ENCODE results near the gene TYRO3. TPM values are rescaled to one million over a fixed set of nuclear protein-coding genes. Genes with fewer than 3 reads are reported as not detected.
A peak's percentile ranks its signal among the peaks of the same experiment; 100 is the strongest.

Gene TYRO3
- total and polyA plus RNA-seq, 2 experiments from 2014 or later = 5.2 to 7.9 TPM

DNA sequence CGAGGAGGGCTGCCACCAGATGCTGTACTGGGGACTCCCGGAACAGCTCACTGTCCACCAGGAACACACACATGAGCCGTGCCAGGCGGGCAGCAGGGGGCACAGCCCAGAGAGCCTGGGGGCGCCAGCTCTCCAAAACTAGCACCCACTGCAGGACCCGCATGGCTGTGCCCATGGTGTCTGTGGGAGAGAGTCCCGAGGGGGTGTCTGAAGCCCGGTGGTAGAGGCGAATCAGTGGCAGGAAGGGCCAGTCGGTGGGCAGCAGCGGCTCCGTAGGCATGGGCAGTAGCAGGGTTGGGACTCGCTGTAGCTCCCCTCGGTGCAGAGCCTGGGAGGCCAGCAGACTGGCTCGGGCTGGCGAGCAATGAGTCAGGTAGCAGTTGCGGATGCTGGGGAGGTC is 38.4 kb upstream of the TYRO3 start:
- Histone ChIP-seq H3K79me2 (ENCODE audit: insufficient read depth) (no peaks in the 10 kb centered on the region), H3K4me2 (ENCODE audit: unreplicated experiment) (no peak overlapping the region), H3K4me3 (no peak overlapping the region), H3K36me3 (ENCODE audit: low read depth) (no peaks in the 10 kb centered on the region; the same call in 1 of the 2 replicates), H2AFZ (no peak overlapping the region), H3K27ac (no peak overlapping the region), H3K9ac (no peak overlapping the region), H3F3A (ENCODE audit: insufficient read depth) (no peaks in the 10 kb centered on the region), H3K9me2 (ENCODE audit: insufficient read depth) (no peaks in the 10 kb centered on the region), H3K4me1 (ENCODE audit: insufficient read depth) (no peaks in the 10 kb centered on the region), H4K20me1 (ENCODE audit: insufficient read depth) (no peaks in the 10 kb centered on the region), H3K9me3 (ENCODE audit: low read depth) (no peaks in the 10 kb centered on the region), H3K27me3 (replicated peaks; ENCODE audit: insufficient read depth) (no peaks in the 10 kb centered on the region)
- in situ Hi-C loops (cut with MboI) = no loop called here
- TF ChIP-seq EZH2phosphoT487 (IDR thresholded peaks at IDR 0.05; ENCODE audit: insufficient read depth, low read depth) (no peak), EZH2 (IDR thresholded peaks at IDR 0.05; ENCODE audit: insufficient read depth, poor library complexity, severe bottlenecking) (no peak)
- WGBS, 2 experiments (ENCODE audit: low coverage in 1 of 2, low lambda C conversion rate in 2 of 2, missing lambda C conversion rate in 2 of 2) = 96 to 99% methylated on average over 13 to 17 of the region's 17 CpGs
- no peak for DNase-seq

GRCh38 chr15:41521614-41522013 is 37.4 kb upstream of the TYRO3 start:
- WGBS, 2 experiments (ENCODE audit: low coverage in 1 of 2, low lambda C conversion rate in 2 of 2, missing lambda C conversion rate in 2 of 2) = 84 to 85% methylated on average over 9 of the region's 9 CpGs
- in situ Hi-C loops (cut with MboI) = no loop called here

GRCh38 chr15:41523097-41523496 is 35.9 kb upstream of the TYRO3 start:
- DNase-seq = peak; percentile 25
- Histone ChIP-seq H3K9me3 (ENCODE audit: low read depth) (no peaks in the 10 kb centered on the region), H3K9ac (no peak overlapping the region), H3K4me3 (no peak overlapping the region), H3K4me1 (ENCODE audit: insufficient read depth) (no peaks in the 10 kb centered on the region), H4K20me1 (ENCODE audit: insufficient read depth) (no peaks in the 10 kb centered on the region), H3F3A (ENCODE audit: insufficient read depth) (no peaks in the 10 kb centered on the region), H3K36me3 (ENCODE audit: low read depth) (peaks cover 7% of the 10 kb centered on the region), H3K79me2 (ENCODE audit: insufficient read depth) (no peaks in the 10 kb centered on the region), H2AFZ (no peak overlapping the region), H3K9me2 (ENCODE audit: insufficient read depth) (no peaks in the 10 kb centered on the region), H3K27me3 (replicated peaks; ENCODE audit: insufficient read depth) (no peaks in the 10 kb centered on the region), H3K4me2 (ENCODE audit: unreplicated experiment) (no peak overlapping the region), H3K27ac (no peak overlapping the region)
- no peak for TF ChIP-seq EZH2phosphoT487 (IDR thresholded peaks at IDR 0.05; ENCODE audit: insufficient read depth, low read depth)
- TF ChIP-seq EZH2 (IDR thresholded peaks at IDR 0.05; ENCODE audit: insufficient read depth, poor library complexity, severe bottlenecking) = no peak
- in situ Hi-C loops (cut with MboI) = no loop called here
- 85 to 91% methylated on average over 5 of the region's 5 CpGs for WGBS, 2 experiments (ENCODE audit: low coverage in 1 of 2, low lambda C conversion rate in 2 of 2, missing lambda C conversion rate in 2 of 2)

More at GRCh38 chr15:41521614-41522013, 37.4 kb upstream of the TYRO3 start:
- no peak overlapping the region for H3K4me2 ChIP-seq (ENCODE audit: unreplicated experiment)
- H4K20me1 ChIP-seq (ENCODE audit: insufficient read depth) = no peaks in the 10 kb centered on the region
- no peak for TF ChIP-seq EZH2 (IDR thresholded peaks at IDR 0.05; ENCODE audit: insufficient read depth, poor library complexity, severe bottlenecking)
- no peak for TF ChIP-seq EZH2phosphoT487 (IDR thresholded peaks at IDR 0.05; ENCODE audit: insufficient read depth, low read depth)
- H3F3A ChIP-seq (ENCODE audit: insufficient read depth) = no peaks in the 10 kb centered on the region
- no peaks in the 10 kb centered on the region for H3K27me3 ChIP-seq (replicated peaks; ENCODE audit: insufficient read depth)
- H2AFZ ChIP-seq = no peak overlapping the region
- no peaks in the 10 kb centered on the region for H3K9me3 ChIP-seq (ENCODE audit: low read depth)
- no peaks in the 10 kb centered on the region for H3K4me1 ChIP-seq (ENCODE audit: insufficient read depth)
- H3K9ac ChIP-seq = no peak overlapping the region
- H3K9me2 ChIP-seq (ENCODE audit: insufficient read depth) = no peaks in the 10 kb centered on the region
- H3K36me3 ChIP-seq (ENCODE audit: low read depth) = no peaks in the 10 kb centered on the region; the same call in 1 of the 2 replicates
- no peaks in the 10 kb centered on the region for H3K79me2 ChIP-seq (ENCODE audit: insufficient read depth)
- DNase-seq = no peak
- H3K4me3 ChIP-seq = no peak overlapping the region
- H3K27ac ChIP-seq = no peak overlapping the region

- Histone ChIP-seq H4K20me1 (ENCODE audit: insufficient read depth) (no peaks in the 10 kb centered on the region), H3K27me3 (replicated peaks; ENCODE audit: insufficient read depth) (no peaks in the 10 kb centered on the region), H3K9ac (no peak overlapping the region), H3K27ac (no peak overlapping the region), H3K4me3 (no peak overlapping the region), H3K4me2 (ENCODE audit: unreplicated experiment) (no peak overlapping the region), H3K36me3 (ENCODE audit: low read depth) (peaks cover 16% of the 10 kb centered on the region), H3K9me3 (ENCODE audit: low read depth) (no peaks in the 10 kb centered on the region), H3F3A (ENCODE audit: insufficient read depth) (no peaks in the 10 kb centered on the region), H3K4me1 (ENCODE audit: insufficient read depth) (no peaks in the 10 kb centered on the region), H3K9me2 (ENCODE audit: insufficient read depth) (no peaks in the 10 kb centered on the region), H2AFZ (no peak overlapping the region), H3K79me2 (ENCODE audit: insufficient read depth) (no peaks in the 10 kb centered on the region)
- in situ Hi-C loops (cut with MboI) = no loop called here
- TF ChIP-seq EZH2phosphoT487 (IDR thresholded peaks at IDR 0.05; ENCODE audit: insufficient read depth, low read depth) (no peak), EZH2 (IDR thresholded peaks at IDR 0.05; ENCODE audit: insufficient read depth, poor library complexity, severe bottlenecking) (no peak)
- 96 to 100% methylated on average over 6 of the region's 6 CpGs for WGBS, 2 experiments (ENCODE audit: low coverage in 1 of 2, low lambda C conversion rate in 2 of 2, missing lambda C conversion rate in 2 of 2)
- DNase-seq = no peak
Observed at GRCh38 chr15:41530363-41530956, 28.6 kb upstream of the TYRO3 start.
